GM21528 (cell line): ENCODE measurements around the gene CSDE1.

ENCODE experiments used
- ATAC-seq: cut with Tn5 transposase; IDR thresholded peaks from one replicate; pipeline ENCODE4 v1.9.1; 2021; ENCODE audit warnings: mild to moderate bottlenecking, moderate library complexity; ENCODE audit not compliant: unreplicated experiment, low FRiP score

The CSDE1 gene

DNA sequence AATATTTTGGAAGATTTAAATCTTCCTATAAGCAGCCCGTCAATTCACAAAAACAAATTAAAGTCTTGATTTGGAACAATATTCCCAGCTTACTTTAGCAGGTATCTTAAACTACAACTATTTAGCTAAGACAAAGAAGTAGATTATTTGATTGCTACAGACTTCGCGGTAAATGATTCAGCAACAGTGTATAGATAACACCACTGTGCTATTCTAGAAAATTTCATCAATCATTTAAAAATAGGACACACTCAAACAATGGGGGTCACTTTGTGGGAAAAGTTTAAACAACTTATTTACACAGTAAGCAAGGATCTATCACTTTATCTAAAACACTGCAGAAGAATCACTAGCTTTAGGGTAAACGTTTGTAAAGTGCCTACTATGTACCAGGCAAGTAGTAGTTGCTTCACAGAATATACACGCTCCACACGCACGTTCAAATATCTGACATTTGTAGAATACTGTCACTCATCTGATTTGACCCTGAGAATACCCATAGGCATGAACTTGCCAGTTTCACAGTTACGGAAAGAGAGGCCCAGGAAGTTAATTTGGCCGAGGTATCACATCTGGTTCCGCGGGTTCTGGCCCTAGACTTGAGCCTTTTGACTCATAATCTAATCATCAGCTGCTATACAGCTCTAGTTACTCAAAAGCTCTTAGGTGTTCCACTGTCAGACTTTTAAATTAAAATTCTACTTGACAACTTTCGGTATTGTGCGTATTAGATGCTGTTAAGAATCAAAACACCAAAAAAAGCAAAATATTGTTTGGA lies 88.8 kb downstream of the CSDE1 start:
- no peak for ATAC-seq

DNA sequence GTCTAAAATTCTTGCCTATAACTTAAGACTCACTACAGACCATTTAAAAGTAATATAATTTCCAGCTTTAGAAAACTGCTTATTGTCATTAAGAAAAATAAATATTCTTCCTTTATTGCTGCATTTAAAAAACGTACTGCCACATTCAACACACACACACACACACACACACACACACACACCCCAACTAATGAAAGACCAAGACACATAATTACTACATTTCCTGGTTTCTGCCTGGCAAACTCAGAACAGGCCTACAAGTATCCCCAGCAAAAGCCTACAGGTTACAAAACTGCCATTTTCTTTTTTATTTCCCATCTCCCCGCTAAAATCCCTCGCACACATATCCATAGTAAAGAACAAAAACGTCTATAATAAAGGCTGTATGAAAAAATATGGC lies 89.4 kb downstream of the CSDE1 start:
- ATAC-seq: no peak

DNA sequence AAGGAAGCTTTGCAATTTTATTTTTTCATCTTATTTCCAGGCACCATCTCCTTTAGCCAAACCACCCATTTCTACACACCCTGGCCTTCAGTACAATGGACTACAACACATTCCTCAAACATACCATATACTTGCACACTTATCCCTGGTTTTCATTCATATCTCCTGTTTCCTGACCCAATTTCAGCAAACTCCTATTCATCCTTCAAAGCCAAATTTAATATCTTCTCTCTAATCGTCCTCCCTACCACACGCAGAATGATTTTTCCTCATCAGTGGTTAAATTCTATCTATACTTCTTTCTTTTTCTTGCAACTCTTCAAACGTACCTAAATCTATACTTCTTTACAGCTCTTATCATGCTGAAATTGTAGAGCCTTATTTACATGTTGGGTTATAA lies 90.8 kb downstream of the CSDE1 start:
- no peak for ATAC-seq
